GM12875 (cell line): Measurements from ENCODE around the gene EPB41L5.
"Not testable (repeated sequence)": the region's sequence is repeated elsewhere in the genome, so short reads cannot be mapped to it uniquely, and the experiment has no call there.

Source experiments
- H3K4me3 ChIP-seq: one replicate; pipeline ENCODE4 v1.5.1; 2011; ENCODE audit warnings: low read depth, low read length, control low read depth
- TF ChIP-seq, protein P1 (sequence below): IDR thresholded peaks from 2 replicates; pipeline ENCODE4 v1.5.1; 2011; ENCODE audit warnings: low read depth, mild to moderate bottlenecking, control low read depth, inconsistent platforms, low read length, moderate library complexity, borderline replicate concordance; ENCODE audit not compliant: insufficient read depth

Gene EPB41L5

DNA sequence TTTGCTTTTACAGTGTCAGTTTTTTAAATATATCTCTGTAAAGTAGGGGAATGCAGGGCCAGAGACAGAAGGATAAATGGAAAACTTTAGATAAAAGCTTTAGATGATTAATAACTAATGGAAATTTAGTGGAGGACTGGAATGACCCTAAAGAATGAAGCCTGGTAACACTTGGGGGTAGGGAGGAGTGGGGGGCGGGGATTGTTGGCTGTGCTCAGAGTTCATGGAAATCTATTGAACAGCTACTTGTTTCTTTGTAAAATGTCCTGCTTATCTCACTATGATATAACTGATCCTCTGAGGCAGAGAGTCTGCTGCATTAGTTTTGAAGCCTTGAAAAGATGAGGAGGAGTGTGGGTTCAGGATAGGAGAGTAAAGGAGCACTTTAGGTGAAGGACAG is 119.8 kb downstream of the EPB41L5 start:
- no peak overlapping the region for H3K4me3 ChIP-seq
- TF ChIP-seq, protein P1, sequence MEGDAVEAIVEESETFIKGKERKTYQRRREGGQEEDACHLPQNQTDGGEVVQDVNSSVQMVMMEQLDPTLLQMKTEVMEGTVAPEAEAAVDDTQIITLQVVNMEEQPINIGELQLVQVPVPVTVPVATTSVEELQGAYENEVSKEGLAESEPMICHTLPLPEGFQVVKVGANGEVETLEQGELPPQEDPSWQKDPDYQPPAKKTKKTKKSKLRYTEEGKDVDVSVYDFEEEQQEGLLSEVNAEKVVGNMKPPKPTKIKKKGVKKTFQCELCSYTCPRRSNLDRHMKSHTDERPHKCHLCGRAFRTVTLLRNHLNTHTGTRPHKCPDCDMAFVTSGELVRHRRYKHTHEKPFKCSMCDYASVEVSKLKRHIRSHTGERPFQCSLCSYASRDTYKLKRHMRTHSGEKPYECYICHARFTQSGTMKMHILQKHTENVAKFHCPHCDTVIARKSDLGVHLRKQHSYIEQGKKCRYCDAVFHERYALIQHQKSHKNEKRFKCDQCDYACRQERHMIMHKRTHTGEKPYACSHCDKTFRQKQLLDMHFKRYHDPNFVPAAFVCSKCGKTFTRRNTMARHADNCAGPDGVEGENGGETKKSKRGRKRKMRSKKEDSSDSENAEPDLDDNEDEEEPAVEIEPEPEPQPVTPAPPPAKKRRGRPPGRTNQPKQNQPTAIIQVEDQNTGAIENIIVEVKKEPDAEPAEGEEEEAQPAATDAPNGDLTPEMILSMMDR = no peak

DNA sequence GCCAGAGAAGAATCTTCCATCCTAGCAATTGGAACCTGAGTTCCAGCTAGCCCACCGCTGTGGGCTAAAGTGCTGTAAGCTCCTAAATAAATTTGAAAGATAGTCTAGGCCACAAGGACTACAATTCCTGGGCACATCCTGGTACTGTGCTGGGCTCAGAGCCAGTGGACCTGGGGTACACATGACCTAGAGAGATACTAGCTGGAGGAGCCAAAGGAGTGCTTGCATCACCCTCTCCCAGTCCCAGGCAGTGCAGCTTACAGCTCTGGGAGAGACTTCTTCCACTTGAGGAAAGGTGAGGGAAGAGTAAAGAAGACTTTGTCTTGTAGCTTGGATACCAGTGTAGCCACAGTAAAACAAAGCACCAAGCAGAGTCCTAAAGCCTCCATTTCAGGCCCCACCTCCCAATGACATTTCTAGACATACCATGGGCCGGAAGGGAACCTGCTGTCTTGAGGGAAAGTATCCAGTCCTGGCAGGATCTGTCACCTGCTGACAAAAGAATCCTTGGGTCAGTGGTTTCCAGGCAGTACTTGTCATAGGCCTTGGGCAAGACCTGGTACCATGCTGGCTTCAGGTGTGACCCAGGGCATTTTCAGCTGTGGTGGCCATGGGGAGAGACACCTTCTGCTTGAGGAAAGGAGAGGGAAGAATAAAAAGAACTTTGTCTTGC is 120.8 kb downstream of the EPB41L5 start:
- TF ChIP-seq, protein P1 = no peak
- H3K4me3 ChIP-seq = no peak overlapping the region

DNA sequence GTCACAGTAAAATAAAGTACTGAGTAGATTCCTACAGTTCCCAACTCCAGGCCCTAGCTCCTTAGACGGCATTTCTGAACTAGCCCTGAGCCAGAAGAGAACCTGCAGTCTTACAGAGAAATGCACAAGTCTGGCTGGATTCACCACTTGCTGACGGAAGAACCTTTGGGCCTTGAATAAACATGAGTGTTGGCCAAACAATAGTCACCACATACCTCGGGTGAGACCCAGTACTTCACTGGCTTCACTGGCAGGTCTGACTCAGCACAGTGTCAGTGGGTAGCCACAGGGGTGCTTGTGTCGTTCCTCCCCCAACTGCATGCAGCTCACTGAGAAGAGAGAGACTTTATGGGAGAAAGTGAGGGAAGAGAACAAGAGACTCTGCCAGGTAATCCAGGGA is 121.4 kb downstream of the EPB41L5 start:
- H3K4me3 ChIP-seq = no peak overlapping the region
- TF ChIP-seq, protein P1 = no peak

DNA sequence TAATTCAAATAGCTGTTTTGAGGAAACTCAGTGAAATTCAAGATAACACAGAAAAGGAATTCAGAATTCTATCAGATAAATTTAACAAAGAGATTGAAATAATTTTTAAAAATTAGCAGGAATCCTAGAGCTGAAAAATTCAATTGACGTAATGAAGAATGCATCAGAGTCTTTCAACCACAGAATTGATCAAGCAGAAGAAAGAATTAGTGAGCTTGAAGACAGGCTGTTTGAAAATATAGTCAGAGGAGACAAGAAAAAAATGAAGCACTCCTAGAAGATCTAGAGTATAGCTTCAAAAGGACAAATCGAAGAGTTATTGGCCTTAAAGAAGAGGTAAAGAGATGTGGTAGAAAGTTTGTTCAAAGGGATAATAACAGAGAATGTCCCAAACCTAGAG is 122.1 kb downstream of the EPB41L5 start:
- not testable (repeated sequence) for H3K4me3 ChIP-seq

DNA sequence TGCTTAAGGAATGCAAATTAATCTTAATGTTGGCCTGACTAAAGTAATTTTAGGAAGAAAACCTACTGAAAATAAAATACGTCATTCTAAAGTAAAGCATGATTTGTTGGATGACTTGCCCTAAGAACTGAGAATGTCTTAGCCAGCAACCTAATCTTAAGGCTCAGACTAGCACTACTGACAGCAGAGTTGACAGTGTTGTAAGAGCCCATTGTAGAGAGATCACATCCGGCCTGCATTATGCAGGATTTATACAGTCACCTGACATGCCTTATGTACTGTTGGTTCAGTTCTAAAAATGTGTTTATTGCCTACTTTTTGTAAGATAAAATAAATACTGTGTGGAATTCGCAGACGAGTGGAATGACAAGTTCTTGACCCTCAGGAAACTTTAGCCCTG is 128.0 kb downstream of the EPB41L5 start:
- TF ChIP-seq, protein P1 = no peak
- H3K4me3 ChIP-seq = no peak overlapping the region

DNA sequence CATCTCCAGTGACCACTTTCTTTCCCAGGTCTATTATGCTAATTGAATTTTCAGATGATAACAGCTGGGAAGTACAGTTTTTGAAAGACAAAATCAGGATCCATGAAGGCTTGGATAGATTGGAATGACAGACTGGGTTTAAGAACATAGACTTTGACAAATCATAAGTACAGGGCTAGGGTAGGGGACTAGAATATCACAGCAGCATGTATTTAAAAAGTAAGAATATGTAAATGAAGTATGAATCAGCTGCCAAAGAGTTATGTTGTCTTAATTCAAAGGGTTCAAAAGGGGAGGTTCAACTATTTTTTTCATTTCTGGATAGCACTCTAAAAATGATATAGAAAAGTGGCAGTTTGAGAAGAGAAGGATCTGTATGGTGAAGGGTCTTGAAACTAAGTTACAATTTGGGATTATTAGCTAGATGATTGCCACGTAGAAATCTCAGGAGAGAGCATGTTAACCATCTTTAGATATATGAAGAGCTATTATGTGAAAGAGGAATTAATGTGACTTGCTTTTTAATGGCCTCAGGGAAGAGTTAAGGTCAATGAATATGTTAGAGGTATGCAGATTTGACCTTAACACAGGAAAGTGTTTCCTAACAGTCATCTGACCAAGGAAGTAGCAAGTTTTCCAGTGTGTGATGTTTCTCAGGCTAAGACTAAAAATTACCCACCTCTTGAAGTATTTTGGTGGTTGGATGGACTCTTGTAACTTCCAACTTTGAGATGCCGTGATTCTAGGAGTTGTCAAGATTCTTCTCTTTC is 128.6 kb downstream of the EPB41L5 start:
- no peak overlapping the region for H3K4me3 ChIP-seq
- TF ChIP-seq, protein P1 = no peak

DNA sequence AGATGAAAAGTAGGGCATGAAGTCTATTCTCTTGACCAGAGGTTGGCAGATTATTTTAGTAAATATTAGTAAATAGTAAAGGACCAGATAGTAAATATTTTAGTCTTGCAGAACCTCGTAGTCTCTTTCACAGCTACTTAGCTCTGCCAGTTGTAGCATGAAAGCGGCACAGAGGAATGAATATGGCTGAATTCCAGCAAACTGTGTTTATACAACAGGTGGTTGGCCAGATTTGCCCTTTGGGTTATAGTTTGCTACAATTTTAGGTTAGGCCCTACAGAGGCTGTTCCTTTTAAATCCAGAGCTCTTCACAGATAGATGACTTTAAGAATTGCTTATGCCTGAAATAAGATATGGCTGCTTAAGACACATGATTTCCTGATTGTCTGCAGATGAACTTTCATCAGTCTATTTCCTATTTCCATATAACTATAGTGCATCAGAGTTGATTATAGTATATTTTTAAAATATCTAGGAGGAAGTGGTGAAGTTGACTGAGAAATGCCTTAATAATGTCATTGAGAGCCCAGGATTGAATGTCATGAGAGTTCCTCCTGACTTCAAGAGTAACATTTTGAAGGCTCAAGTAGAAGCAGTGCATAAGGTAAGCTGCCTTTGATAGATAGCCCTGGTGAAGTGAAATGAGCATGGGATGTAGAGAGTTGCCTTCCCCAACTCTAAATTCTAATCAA is 129.8 kb downstream of the EPB41L5 start:
- TF ChIP-seq, protein P1 = no peak
- H3K4me3 ChIP-seq = no peak overlapping the region
